SK-N-MC (cell line): ENCODE measurements around the gene S100A14.
"Not testable (repeated sequence)": the region's sequence is repeated elsewhere in the genome, so short reads cannot be mapped to it uniquely, and the experiment has no call there.

Experiments
- DNase-seq: peaks from one replicate; pipeline ENCODE4 v3.0.0-alpha.2; 2011; ENCODE audit warnings: low read depth, low spot score
- H3K27ac ChIP-seq: fragments of 200-600 bp; sonication (generic); 2 replicates; pipeline ENCODE4 v1.5.1; 2016; ENCODE audit warnings: mixed run types
- H3K36me3 ChIP-seq: fragments of 200-600 bp; sonication (generic); 2 replicates; pipeline ENCODE4 v1.6.1; 2017; ENCODE audit warnings: antibody characterized with exemption, low read length, mixed read lengths; ENCODE audit not compliant: insufficient read depth
- H3K4me3 ChIP-seq: fragments of 200-600 bp; sonication (generic); 2 replicates; pipeline ENCODE4 v1.5.1; 2016
- H3K9ac ChIP-seq: fragments of 200-600 bp; sonication (generic); 2 replicates; pipeline ENCODE4 v1.8.0; 2017; ENCODE audit warnings: mixed run types, mixed read lengths; ENCODE audit not compliant: insufficient read length
- H3K9me3 ChIP-seq: fragments of 200-600 bp; sonication (generic); 2 replicates; pipeline ENCODE4 v1.6.1; 2017; ENCODE audit warnings: low read depth, mild to moderate bottlenecking, antibody characterized with exemption, low read length, moderate library complexity, mixed read lengths
- EZH2 ChIP-seq: fragments of 200-600 bp; sonication (generic); IDR thresholded peaks from one replicate; pipeline ENCODE4 v1.6.1; 2017; ENCODE audit warnings: antibody characterized with exemption
- FOXP2 ChIP-seq: optimal IDR thresholded peaks from 2 replicates; pipeline ENCODE3; 2011; ENCODE audit warnings: mild to moderate bottlenecking, moderate library complexity; ENCODE audit not compliant: insufficient read depth; ENCODE audit errors: extremely low read length, control extremely low read depth
- POLR2AphosphoS5 ChIP-seq: IDR thresholded peaks from 2 replicates; pipeline ENCODE4 v1.6.1; 2012; ENCODE audit warnings: mild to moderate bottlenecking, low read depth, low read length, borderline replicate concordance

The S100A14 gene

DNA sequence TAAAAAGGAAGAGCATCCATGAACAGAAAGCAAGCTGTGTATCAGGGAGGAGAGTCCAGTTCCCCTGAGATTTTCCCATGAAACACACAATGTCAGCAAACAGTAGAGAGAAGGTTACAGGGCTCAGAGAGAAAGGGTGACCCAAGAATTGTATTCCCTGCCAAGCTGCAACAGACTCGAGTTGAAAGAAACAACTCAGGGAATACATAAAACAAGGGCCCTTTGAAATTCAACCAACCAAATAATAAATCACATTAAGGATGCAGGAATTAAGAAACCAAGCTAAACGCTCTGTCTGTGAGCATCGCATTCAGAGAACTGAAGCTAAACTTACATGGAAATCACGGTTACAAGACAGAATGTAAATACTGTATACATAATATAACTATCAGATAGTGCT, 23.4 kb downstream of the S100A14 start:
- Histone ChIP-seq H3K4me3 (no peak overlapping the region), H3K27ac (no peak overlapping the region), H3K36me3 (no peaks in the 10 kb centered on the region), H3K9ac (no peak overlapping the region), H3K9me3 (no peaks in the 10 kb centered on the region)
- no peak for DNase-seq
- TF ChIP-seq POLR2AphosphoS5 (no peak), FOXP2 (no peak), EZH2 (no peak)

DNA sequence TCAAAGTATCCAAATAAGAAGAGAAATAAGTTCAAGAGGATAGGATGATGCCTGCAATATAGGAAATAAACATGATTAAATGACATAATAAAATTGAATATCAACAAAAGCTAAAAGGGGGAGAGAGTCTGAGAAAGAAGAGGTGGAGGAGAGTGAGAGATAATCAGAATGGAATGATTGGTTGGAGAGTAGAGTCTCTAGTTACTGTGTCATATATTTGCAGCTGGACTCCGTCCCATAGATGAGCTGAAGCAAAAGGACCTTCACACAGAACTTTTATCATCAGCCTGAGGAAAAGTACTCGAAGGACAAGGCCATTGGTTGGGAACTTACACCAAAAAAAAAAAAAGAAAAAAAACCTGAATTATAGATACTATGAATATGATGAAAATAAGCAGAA, 27.6 kb downstream of the S100A14 start:
- H3K36me3 ChIP-seq: no peaks in the 10 kb centered on the region
- H3K9ac ChIP-seq: no peak overlapping the region
- no peaks in the 10 kb centered on the region for H3K9me3 ChIP-seq
- H3K27ac ChIP-seq: no peak overlapping the region
- TF ChIP-seq POLR2AphosphoS5: no peak
- TF ChIP-seq EZH2: no peak
- no peak for TF ChIP-seq FOXP2
- no peak for DNase-seq
- no peak overlapping the region for H3K4me3 ChIP-seq

DNA sequence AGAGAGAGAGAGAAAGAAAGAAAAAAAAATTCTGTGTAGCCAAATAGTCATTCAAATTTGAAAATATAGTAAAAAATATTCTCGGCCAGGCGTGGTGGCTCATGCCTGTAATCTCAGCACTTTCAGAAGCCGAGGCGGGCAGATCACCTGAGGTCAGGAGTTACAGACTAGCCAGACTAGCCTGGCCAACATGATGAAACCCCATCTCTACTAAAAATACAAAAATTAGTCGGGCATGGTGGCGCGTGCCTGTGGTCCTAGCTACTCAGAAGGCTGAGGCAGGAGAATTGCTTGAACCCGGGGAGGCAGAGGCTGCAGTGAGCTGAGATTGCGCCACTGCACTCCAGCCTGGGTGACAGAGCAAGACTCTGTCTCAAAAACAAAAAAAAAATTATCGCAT, 28.1 kb downstream of the S100A14 start:
- DNase-seq, H3K9ac ChIP-seq, H3K36me3 ChIP-seq, H3K9me3 ChIP-seq, H3K27ac ChIP-seq, H3K4me3 ChIP-seq: not testable (repeated sequence)

DNA sequence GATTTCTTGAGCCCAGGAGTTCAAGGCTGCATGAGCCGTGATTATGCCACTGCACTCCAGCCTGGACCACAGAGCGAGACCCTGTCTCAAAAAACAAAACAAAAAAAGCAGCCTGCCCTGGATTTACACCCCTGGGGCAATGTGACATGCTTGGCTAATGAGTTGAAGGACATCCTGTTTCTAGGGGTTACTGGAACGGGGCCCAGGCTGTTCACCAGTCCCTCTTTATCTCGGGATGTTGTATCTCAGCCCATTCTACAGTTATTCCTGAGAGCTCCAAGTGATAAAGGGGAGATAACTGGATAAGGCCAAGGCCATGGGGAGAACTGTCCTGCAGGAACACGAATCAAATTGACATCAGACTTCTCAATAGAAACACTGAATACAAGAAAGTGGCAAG, 28.8 kb downstream of the S100A14 start:
- no peak overlapping the region for H3K27ac ChIP-seq
- DNase-seq: no peak
- no peaks in the 10 kb centered on the region for H3K36me3 ChIP-seq
- no peak overlapping the region for H3K9ac ChIP-seq
- no peaks in the 10 kb centered on the region for H3K9me3 ChIP-seq
- TF ChIP-seq FOXP2 (no peak), EZH2 (no peak), POLR2AphosphoS5 (no peak)
- no peak overlapping the region for H3K4me3 ChIP-seq

DNA sequence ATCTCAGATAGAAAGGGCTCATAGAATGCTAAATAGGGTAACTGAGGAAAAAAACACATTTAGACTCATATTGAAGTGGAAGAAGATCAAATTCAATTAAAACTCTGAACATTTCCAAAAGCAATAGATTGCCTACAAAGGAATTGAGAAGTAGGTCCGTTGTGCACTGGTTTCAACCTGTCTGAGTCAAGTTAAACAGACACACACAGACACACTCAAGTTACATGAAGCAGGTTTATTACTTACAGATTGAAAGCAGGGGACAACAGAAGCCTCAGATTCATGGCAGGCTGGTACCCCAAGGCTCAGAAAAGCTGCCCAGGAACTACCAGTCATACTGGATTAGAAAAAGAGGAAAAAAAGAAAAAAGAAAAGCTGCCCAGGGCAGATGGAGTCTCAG, 29.8 kb downstream of the S100A14 start:
- no peaks in the 10 kb centered on the region for H3K9me3 ChIP-seq

DNA sequence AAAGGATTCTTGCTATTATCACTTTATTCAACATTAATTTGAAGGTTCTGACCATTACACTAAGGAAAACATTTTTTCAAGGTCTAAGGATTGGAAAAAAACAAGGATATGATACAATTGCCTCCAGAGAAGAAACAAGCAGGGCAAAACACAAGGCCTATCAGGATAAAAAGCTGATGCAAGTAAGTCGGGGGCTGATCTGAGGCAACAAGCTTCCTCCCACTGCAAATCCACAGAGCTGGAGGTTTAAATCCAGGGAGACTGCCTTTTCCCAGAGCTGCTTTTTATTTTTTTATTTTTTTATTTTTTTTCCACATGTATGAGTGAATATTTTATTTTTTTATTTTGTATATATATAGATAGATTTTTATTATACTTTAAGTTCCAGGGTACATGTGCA, 31.1 kb downstream of the S100A14 start:
- no peak overlapping the region for H3K9ac ChIP-seq
- H3K4me3 ChIP-seq: no peak overlapping the region
- H3K27ac ChIP-seq: 0 out of 2 replicates have a peak overlapping the region, but pooled peaks have one; percentile 20
- DNase-seq: no peak
- TF ChIP-seq POLR2AphosphoS5 (no peak), EZH2 (no peak), FOXP2 (no peak)
- no peaks in the 10 kb centered on the region for H3K36me3 ChIP-seq
- H3K9me3 ChIP-seq: no peaks in the 10 kb centered on the region

More for the DNA sequence above, 29.8 kb downstream of the S100A14 start:
- Histone ChIP-seq H3K36me3 (no peaks in the 10 kb centered on the region), H3K4me3 (no peak overlapping the region), H3K27ac (no peak overlapping the region), H3K9ac (no peak overlapping the region)
- no peak for DNase-seq
- TF ChIP-seq EZH2: no peak
- TF ChIP-seq POLR2AphosphoS5: no peak
- TF ChIP-seq FOXP2: no peak

DNA sequence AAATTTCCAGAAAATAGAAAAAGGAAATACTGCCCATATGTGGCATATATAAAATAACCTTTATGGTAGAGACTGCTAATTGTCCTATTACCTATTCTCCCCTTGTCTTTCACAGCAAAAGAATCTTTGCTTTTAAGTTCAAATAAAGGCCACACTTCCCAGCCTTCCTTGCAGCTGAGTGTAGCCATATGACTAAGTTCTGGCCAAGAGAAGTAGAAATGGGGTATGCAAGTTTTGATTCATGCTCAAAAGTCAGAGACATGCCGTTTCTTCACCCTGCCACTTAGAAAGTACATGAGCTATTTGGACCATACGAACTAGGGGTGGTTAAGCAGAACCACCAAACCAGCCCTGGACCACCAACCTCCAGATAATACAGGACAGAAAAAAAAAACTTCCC, 32.1 kb downstream of the S100A14 start:
- Histone ChIP-seq H3K36me3 (no peaks in the 10 kb centered on the region), H3K9ac (no peak overlapping the region), H3K27ac (no peak overlapping the region), H3K4me3 (no peak overlapping the region), H3K9me3 (no peaks in the 10 kb centered on the region)
- no peak for DNase-seq
- TF ChIP-seq EZH2: no peak
- no peak for TF ChIP-seq FOXP2
- TF ChIP-seq POLR2AphosphoS5: no peak

DNA sequence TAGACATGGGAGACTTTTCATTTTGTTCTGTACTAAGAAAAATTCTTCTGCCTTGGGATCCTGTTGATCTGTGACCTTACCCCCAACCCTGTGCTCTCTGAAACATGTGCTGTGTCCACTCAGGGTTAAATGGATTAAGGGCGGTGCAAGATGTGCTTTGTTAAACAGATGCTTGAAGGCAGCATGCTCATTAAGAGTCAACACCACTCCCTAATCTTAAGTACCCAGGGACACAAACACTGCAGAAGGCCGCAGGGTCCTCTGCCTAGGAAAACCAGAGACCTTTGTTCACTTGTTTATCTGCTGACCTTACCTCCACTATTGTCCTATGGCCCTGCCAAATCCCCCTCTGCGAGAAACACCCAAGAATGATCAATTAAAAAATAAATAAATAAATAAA, 32.6 kb downstream of the S100A14 start:
- H3K27ac ChIP-seq, H3K36me3 ChIP-seq, H3K9me3 ChIP-seq, H3K4me3 ChIP-seq, DNase-seq, H3K9ac ChIP-seq: not testable (repeated sequence)

DNA sequence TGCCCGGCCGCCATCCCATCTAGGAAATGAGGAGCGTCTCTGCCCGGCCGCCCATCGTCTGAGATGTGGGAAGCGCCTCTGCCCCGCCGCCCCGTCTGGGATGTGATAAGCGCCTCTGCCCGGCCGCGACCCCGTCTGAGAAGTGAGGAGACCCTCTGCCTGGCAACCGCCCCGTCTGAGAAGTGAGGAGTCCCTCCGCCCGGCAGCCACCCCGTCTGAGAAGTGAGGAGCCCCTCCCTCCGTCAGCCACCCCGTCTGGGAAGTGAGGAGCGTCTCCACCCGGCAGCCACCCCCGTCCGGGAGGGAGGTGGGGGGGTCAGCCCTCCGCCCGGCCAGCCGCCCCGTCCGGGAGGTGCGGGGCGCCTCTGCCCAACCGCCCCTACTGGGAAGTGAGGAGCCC, 33.3 kb downstream of the S100A14 start:
- not testable (repeated sequence) for H3K4me3 ChIP-seq, H3K27ac ChIP-seq, H3K36me3 ChIP-seq, DNase-seq, H3K9ac ChIP-seq, H3K9me3 ChIP-seq

DNA sequence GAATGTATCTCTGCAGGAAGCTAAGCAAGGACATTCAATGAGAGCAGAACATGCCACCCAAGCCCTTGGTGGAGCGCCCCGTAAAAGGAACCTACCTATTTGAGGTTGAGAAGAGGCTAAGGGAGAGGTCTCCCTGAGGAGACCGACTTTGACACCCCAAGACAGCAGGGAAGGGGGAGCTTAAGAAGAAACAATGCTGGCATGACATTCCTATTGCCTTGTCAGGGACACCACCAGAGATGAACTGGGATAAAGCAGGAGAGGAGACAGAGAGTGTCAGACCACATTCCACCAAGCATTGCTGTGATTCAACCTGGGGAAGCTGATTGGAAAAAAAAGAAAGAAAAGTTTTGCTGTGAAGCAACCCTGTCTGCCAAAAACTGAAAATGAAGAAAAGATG, 37.2 kb downstream of the S100A14 start:
- TF ChIP-seq POLR2AphosphoS5: no peak
- TF ChIP-seq FOXP2: no peak
- TF ChIP-seq EZH2: no peak
- Histone ChIP-seq H3K9me3 (no peaks in the 10 kb centered on the region), H3K4me3 (no peak overlapping the region), H3K27ac (no peak overlapping the region), H3K36me3 (no peaks in the 10 kb centered on the region), H3K9ac (no peak overlapping the region)
- DNase-seq: no peak
